22Rv1 (cell line): ENCODE results near the gene KNG1.

Experiments
- H3K27ac ChIP-seq: fragments of 450-650 bp; 2 replicates; pipeline ENCODE4 v1.5.1; 2017
- ZFX ChIP-seq: fragments of 450-650 bp; IDR thresholded peaks from 2 replicates; pipeline ENCODE4 v1.6.1; 2017; ENCODE audit warnings: antibody characterized with exemption, borderline replicate concordance
- TF ChIP-seq, protein P1 (sequence below): fragments of 450-650 bp; IDR thresholded peaks from 2 replicates; pipeline ENCODE4 v1.5.1; 2017; ENCODE audit warnings: mild to moderate bottlenecking

KNG1 gene

DNA sequence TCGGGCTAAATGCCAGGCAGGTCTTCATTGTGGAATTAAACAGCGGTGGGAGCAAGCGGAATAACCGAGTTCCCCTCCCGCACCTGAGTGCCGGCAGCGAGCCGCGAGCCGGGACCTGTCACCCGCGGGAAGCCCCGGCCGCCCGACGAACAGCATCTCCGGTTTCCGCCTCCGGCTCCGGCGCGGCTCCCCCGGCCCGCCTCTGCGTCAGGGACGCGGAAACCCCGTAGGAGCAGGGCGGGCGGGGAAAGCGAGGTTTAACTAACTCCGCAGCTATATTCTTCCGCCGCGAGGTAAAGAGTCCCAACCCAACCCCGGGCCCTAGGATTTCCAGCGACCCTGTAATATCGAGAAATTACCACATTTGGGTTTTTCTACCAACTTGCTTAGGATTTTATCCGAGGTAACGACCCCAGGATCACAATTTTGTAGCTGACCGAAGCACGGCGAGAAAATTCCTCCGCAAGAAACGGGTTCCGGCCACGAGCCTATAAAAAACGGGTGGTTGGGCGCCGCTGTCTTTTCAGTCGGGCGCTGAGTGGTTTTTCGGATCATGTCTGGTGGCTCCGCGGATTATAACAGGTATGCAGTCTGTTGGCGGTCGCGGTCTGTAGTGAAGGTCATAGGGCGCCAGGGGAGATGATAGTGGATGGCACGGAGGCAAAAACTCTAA lies 66.0 kb downstream of the KNG1 start, which contains the start of gene EIF4A2:
Gene EIF4A2 (plus strand): TSS at position 520 of the 673 bp plus-strand sequence. CDS start 34 bp downstream, at position 554.
- H3K27ac ChIP-seq = peak within 1 kb of the TSS; percentile 97
- TF ChIP-seq ZFX = no peak
- TF ChIP-seq, protein P1, sequence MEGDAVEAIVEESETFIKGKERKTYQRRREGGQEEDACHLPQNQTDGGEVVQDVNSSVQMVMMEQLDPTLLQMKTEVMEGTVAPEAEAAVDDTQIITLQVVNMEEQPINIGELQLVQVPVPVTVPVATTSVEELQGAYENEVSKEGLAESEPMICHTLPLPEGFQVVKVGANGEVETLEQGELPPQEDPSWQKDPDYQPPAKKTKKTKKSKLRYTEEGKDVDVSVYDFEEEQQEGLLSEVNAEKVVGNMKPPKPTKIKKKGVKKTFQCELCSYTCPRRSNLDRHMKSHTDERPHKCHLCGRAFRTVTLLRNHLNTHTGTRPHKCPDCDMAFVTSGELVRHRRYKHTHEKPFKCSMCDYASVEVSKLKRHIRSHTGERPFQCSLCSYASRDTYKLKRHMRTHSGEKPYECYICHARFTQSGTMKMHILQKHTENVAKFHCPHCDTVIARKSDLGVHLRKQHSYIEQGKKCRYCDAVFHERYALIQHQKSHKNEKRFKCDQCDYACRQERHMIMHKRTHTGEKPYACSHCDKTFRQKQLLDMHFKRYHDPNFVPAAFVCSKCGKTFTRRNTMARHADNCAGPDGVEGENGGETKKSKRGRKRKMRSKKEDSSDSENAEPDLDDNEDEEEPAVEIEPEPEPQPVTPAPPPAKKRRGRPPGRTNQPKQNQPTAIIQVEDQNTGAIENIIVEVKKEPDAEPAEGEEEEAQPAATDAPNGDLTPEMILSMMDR = no peak

DNA sequence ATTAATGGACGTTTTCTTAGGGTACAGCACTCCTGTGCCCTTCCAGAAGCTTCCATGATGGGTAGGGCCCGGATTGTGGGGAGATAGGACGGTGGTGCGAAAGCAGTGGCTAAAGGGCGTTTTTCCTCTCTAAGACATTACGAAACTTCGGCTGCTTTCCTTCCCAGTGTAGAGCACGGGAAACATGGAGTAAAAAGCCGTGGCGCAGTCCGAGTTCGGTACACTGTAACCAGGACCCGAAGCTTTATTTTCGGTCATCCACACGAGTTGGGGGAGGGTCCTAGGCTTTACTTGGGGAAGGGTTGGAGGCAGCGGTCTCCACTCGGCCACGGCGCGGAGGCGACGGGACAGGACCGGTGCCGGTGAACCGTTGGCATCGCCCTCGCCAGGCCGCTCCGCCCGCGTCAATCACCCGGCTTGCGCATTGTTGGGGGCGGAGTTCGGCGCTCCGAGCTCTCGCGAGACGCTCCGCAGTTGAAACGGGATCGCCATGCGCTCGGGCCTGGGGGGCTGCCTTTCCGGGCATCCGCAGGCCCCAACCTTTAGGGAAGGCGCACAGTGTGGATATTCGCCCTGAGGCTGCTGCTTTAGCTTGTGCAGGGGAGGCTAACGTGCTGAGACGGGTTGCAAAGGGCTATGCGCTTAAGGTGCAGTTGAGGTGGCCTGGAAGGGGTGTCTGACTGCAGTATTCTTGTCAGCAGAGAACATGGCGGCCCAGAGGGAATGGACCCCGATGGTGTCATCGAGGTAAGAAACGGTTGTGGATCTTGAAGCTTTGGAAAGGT lies 66.8 kb downstream of the KNG1 start:
- TF ChIP-seq ZFX = no peak
- TF ChIP-seq, protein P1 = no peak
- H3K27ac ChIP-seq = peak overlapping the region; percentile 97

DNA sequence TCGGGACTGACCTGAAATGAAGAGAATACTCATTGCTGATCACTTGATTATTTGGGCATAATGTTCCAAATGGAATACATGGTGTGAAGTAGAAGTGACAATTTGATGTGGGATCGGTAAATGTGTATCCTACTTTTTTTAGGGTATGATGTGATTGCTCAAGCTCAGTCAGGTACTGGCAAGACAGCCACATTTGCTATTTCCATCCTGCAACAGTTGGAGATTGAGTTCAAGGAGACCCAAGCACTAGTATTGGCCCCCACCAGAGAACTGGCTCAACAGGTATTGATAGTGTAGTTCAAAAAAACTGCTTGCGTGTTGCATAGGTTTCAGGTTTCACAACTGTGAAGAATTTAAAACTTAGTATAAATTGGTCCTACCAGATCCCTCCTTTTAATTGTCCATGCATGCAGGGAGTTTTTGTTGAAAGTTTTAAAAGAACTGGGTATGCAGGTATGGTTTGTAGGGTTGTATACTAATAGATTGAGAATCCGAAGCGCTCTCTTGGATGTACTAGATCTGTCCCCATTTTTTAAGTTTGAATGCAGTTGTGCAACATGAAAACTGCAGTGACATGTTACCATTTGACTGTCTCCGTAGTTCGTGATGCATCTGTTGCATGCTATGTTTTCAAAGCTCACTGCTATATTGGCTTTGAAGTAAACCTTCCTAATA lies 67.8 kb downstream of the KNG1 start:
- TF ChIP-seq ZFX = no peak
- TF ChIP-seq, protein P1 = no peak
- H3K27ac ChIP-seq = peak overlapping the region; percentile 97

DNA sequence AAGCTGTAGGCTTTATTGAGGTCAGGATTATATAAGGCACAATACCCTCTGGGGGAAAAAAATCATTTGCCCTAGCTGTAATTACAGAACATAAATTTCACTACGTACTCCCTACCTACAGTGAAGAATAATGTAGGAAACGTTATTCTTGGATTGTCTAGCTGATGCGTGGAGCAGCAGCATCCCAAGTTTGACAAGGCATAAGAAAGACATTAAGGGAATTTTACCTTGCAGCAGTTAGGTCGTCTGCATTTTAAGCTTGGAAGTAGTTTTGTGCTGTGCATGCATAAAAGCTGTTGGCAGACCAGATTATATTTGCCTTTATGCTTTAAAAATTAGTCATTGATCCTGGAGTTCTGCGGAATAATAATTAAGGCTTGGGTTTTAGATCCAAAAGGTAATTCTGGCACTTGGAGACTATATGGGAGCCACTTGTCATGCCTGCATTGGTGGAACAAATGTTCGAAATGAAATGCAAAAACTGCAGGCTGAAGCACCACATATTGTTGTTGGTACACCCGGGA lies 68.4 kb downstream of the KNG1 start:
- peak overlapping the region; percentile 97 for H3K27ac ChIP-seq
- TF ChIP-seq, protein P1 = no peak
- no peak for TF ChIP-seq ZFX

DNA sequence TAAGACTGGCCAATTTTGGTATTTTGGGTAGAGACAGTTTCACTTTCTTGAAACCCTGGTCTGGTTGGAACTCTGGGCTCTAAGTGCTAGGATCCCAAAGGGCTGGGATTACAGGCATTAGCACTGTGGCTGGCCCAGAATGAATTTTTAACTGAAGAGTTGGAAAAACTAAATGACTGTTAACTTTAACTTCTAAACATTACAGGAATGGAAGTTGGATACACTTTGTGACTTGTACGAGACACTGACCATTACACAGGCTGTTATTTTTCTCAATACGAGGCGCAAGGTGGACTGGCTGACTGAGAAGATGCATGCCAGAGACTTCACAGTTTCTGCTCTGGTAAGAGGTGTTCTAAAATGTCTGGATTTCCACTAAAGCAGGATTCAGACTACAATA lies 69.8 kb downstream of the KNG1 start:
- H3K27ac ChIP-seq = peak overlapping the region; percentile 97; the same call in 1 of the 2 replicates
- TF ChIP-seq, protein P1 = no peak
- TF ChIP-seq ZFX = no peak

DNA sequence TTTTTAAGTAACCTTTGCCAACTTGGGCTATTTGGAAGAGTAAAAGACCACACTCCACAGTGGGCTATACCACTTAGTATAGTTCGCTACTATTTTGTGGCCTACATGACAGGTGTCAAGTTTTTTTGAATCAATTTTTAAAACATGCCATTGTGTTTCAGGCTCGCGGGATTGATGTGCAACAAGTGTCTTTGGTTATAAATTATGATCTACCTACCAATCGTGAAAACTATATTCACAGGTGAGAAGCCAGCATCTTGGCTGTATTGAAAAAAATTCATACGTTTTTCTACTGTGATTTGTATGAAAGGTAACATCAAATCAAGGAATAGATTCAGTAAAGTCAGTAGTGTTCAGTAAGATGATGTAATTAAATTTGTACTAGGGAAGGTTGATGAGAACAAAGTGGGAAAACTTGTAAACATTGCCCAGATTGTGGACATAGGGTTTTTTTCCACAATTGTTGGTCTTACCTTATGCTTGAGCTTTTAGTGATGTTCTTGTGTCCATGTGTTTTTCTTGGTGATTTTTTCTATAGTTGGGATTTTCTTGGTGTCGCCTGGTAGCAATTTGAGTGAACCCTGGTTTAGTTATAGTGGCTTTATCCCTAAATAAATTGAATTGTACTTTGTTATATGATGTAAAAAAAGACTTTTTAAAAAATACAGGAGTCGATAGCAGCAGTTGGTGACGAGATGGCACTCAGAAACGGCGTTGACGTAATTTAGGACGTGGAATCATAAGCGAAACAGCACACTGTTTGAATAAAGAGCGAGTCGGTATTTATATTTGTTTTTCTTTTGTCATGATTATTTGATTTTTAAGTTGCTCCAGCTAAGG lies 70.7 kb downstream of the KNG1 start:
- TF ChIP-seq, protein P1 = no peak
- TF ChIP-seq ZFX = no peak
- peak overlapping the region; percentile 97; the same call in 1 of the 2 replicates for H3K27ac ChIP-seq
